NK-92 treated with Interleukin-12 subunit alpha and Interleukin-12 subunit beta, amount 100 ng/mL, for 24 hours (cell line): Measurements from ENCODE around the gene JAKMIP3.

ENCODE experiments used
- DNase-seq: peaks from one replicate; lab custom pipeline; 2025; lab: John Stamatoyannopoulos, UW

JAKMIP3 gene

GRCh38 chr10:132065491-132066105 lies at the start of gene JAKMIP3:
JAKMIP3 (plus strand) TSS chr10:132065946; CDS start chr10:132104809, 38,863 bp downstream.
- DNase-seq, result no peak

GRCh38 chr10:132016514-132016913 lies 49.2 kb upstream of the JAKMIP3 start:
- DNase-seq, result no peak

- DNase-seq, result no peak
Measured at GRCh38 chr10:132018446-132018845, 47.3 kb upstream of the JAKMIP3 start.

GRCh38 chr10:132019366-132019765 lies 46.4 kb upstream of the JAKMIP3 start:
- no peak for DNase-seq

- DNase-seq, result no peak
Measured at GRCh38 chr10:132020456-132020855, 45.3 kb upstream of the JAKMIP3 start.

GRCh38 chr10:132021046-132021445 lies 44.7 kb upstream of the JAKMIP3 start:
- DNase-seq, result no peak

- DNase-seq, result no peak
Measured at GRCh38 chr10:132021504-132022143, 44.1 kb upstream of the JAKMIP3 start.

GRCh38 chr10:132022241-132022640 lies 43.5 kb upstream of the JAKMIP3 start:
- DNase-seq, result no peak

GRCh38 chr10:132023092-132023811 lies 42.5 kb upstream of the JAKMIP3 start:
- DNase-seq, result no peak

GRCh38 chr10:132027423-132027983 lies 38.2 kb upstream of the JAKMIP3 start:
- DNase-seq, result no peak

GRCh38 chr10:132028706-132029105 lies 37.0 kb upstream of the JAKMIP3 start:
- no peak for DNase-seq

- no peak for DNase-seq
Measured at GRCh38 chr10:132030898-132031463, 34.8 kb upstream of the JAKMIP3 start.

- DNase-seq, result no peak
Measured at GRCh38 chr10:132033632-132034031, 32.1 kb upstream of the JAKMIP3 start.

- no peak for DNase-seq
Measured at GRCh38 chr10:132035476-132035875, 30.3 kb upstream of the JAKMIP3 start.

- no peak for DNase-seq
Measured at GRCh38 chr10:132036153-132036886, 29.4 kb upstream of the JAKMIP3 start.

GRCh38 chr10:132036887-132037675 lies 28.7 kb upstream of the JAKMIP3 start:
- DNase-seq, result no peak

- DNase-seq, result no peak
Measured at GRCh38 chr10:132037676-132037975, 28.1 kb upstream of the JAKMIP3 start.

- DNase-seq, result no peak
Measured at GRCh38 chr10:132039371-132039770, 26.4 kb upstream of the JAKMIP3 start.

- DNase-seq, result no peak
Measured at GRCh38 chr10:132040046-132040445, 25.7 kb upstream of the JAKMIP3 start.

GRCh38 chr10:132041340-132041739 lies 24.4 kb upstream of the JAKMIP3 start:
- no peak for DNase-seq
